Measurements from ENCODE around the gene CCDC194. TPM values are rescaled to one million over a fixed set of nuclear protein-coding genes. Genes with fewer than 3 reads are reported as not detected.
A peak's percentile ranks its signal among the peaks of the same experiment; 100 is the strongest.

The CCDC194 gene
- total and polyA plus RNA-seq, 2 of the 8 experiments (the other 6 are each of a cell fraction or from before 2014, with no cell fraction given), result 0.33 TPM; not detected in 1

DNA sequence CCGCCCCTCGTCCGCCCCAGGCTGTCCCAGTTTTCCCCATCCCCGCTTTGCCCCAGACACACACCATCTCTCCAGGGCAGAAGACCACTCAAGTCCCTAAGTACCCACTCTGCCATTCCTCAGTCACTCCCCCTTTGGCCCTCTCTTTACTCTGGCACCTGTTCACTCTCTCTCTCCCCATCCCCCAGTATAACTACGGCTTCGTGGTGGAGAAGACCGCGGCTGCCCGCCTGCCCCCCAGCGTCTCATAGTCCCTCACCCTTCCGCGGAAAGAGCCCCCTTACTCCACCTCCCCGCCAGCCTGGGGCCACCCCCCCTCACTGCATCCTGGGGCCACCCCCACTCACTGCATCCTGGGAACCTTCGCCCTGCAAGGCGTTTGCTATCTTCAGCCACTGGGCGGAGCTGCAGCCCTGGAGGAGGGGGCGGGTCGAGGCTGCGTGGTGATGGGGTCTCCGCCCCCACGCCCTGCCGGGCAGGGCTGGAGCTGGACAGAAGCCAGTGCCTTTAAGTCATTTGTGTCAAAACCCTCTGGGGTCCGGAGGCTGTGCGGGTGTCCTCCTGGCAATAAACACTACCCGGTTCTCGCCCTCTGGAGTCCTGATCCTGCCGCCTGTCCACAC is 30.9 kb upstream of the CCDC194 start (continued):
- TF ChIP-seq ASH2L (IDR thresholded peaks at IDR 0.05; ENCODE audit: low read length) (no peak), SAP30 (IDR thresholded peaks at IDR 0.05; ENCODE audit: insufficient read depth, insufficient replicate concordance, low read length) (no peak), EP300 (IDR thresholded peaks at IDR 0.05; ENCODE audit: borderline replicate concordance in 1 of 2, low read depth in 2 of 2, low read length in 2 of 2) (no peak), RFX5 (IDR thresholded peaks at IDR 0.05; ENCODE audit: borderline replicate concordance, low read depth, low read length) (no peak), POLR2AphosphoS5 (IDR thresholded peaks at IDR 0.05; ENCODE audit: low read depth, low read length) (no peak), TCF12 (IDR thresholded peaks at IDR 0.05; ENCODE audit: low read depth, low read length) (no peak), BACH1 (IDR thresholded peaks at IDR 0.05; ENCODE audit: low read length) (no peak), TAF1 (IDR thresholded peaks at IDR 0.05; ENCODE audit: low read depth, low read length) (peak; percentile 69), RXRA (IDR thresholded peaks at IDR 0.05; ENCODE audit: insufficient read depth, low read depth, low read length) (no peak), CHD1 (IDR thresholded peaks at IDR 0.05; ENCODE audit: low read depth, low read length) (no peak), BCL11A (IDR thresholded peaks at IDR 0.05; ENCODE audit: low read depth in 2 of 2, low read length in 2 of 2) (no peak), EGR1 (IDR thresholded peaks at IDR 0.05; ENCODE audit: borderline replicate concordance, low read depth, low read length) (peak; percentile 91), TAF7 (optimal IDR thresholded peaks at IDR 0.05; ENCODE audit: borderline replicate concordance, low read depth, low read length) (no peak), RAD21 (IDR thresholded peaks at IDR 0.05 in 1 of 2, conservative IDR thresholded peaks at IDR 0.05 in 1 of 2; ENCODE audit: low read depth in 2 of 2, low read length in 2 of 2) (peak; percentile 62 to 75), GABPA (IDR thresholded peaks at IDR 0.05; ENCODE audit: borderline replicate concordance, insufficient read depth, low read length) (no peak)
- TF ChIP-seq, protein P1, sequence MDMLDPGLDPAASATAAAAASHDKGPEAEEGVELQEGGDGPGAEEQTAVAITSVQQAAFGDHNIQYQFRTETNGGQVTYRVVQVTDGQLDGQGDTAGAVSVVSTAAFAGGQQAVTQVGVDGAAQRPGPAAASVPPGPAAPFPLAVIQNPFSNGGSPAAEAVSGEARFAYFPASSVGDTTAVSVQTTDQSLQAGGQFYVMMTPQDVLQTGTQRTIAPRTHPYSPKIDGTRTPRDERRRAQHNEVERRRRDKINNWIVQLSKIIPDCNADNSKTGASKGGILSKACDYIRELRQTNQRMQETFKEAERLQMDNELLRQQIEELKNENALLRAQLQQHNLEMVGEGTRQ (IDR thresholded peaks at IDR 0.05; ENCODE audit: low read length), result no peak
- TF ChIP-seq, protein P2, sequence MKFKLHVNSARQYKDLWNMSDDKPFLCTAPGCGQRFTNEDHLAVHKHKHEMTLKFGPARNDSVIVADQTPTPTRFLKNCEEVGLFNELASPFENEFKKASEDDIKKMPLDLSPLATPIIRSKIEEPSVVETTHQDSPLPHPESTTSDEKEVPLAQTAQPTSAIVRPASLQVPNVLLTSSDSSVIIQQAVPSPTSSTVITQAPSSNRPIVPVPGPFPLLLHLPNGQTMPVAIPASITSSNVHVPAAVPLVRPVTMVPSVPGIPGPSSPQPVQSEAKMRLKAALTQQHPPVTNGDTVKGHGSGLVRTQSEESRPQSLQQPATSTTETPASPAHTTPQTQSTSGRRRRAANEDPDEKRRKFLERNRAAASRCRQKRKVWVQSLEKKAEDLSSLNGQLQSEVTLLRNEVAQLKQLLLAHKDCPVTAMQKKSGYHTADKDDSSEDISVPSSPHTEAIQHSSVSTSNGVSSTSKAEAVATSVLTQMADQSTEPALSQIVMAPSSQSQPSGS (IDR thresholded peaks at IDR 0.05; ENCODE audit: low read length), result no peak
- TF ChIP-seq, protein P3, sequence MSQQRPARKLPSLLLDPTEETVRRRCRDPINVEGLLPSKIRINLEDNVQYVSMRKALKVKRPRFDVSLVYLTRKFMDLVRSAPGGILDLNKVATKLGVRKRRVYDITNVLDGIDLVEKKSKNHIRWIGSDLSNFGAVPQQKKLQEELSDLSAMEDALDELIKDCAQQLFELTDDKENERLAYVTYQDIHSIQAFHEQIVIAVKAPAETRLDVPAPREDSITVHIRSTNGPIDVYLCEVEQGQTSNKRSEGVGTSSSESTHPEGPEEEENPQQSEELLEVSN (IDR thresholded peaks at IDR 0.05), result no peak
- TF ChIP-seq, protein P4, sequence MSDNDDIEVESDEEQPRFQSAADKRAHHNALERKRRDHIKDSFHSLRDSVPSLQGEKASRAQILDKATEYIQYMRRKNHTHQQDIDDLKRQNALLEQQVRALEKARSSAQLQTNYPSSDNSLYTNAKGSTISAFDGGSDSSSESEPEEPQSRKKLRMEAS (IDR thresholded peaks at IDR 0.05), result no peak
- TF ChIP-seq, protein P5, sequence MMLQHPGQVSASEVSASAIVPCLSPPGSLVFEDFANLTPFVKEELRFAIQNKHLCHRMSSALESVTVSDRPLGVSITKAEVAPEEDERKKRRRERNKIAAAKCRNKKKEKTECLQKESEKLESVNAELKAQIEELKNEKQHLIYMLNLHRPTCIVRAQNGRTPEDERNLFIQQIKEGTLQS (IDR thresholded peaks at IDR 0.05; ENCODE audit: insufficient read depth, low read depth, low read length), result no peak
